LNCaP clone FGC (cell line): ENCODE measurements around the gene SMAP2.
"Not testable (repeated sequence)": the region's sequence is repeated elsewhere in the genome, so short reads cannot be mapped to it uniquely, and the experiment has no call there.

Experiments used
- DNase-seq: peaks from one replicate; pipeline ENCODE4 v3.0.0-alpha.2; 2011; ENCODE audit warnings: low read depth
- H3K4me3 ChIP-seq: 2 replicates; pipeline ENCODE4 v1.5.1; 2011; ENCODE audit warnings: mild to moderate bottlenecking, low read depth, low read length, control low read depth
- CTCF ChIP-seq: IDR thresholded peaks from 2 replicates; pipeline ENCODE4 v1.5.1; 2012; ENCODE audit warnings: mild to moderate bottlenecking; ENCODE audit not compliant: control insufficient read depth, insufficient read depth; ENCODE audit errors: extremely low read depth

The SMAP2 gene

GRCh38 chr1:40341491-40342380, 31.8 kb upstream of the SMAP2 start:
- no peak for TF ChIP-seq CTCF
- no peak overlapping the region for H3K4me3 ChIP-seq
- DNase-seq: no peak

GRCh38 chr1:40342381-40342717, 31.2 kb upstream of the SMAP2 start:
- not testable (repeated sequence) for DNase-seq

GRCh38 chr1:40344597-40344996, 28.9 kb upstream of the SMAP2 start:
- DNase-seq: no peak
- TF ChIP-seq CTCF: no peak

More at GRCh38 chr1:40342381-40342717, 31.2 kb upstream of the SMAP2 start:
- not testable (repeated sequence) for H3K4me3 ChIP-seq

GRCh38 chr1:40350391-40350790, 23.1 kb upstream of the SMAP2 start:
- TF ChIP-seq CTCF: no peak
- H3K4me3 ChIP-seq: no peak overlapping the region
- no peak for DNase-seq

More at GRCh38 chr1:40344597-40344996, 28.9 kb upstream of the SMAP2 start:
- H3K4me3 ChIP-seq: no peak overlapping the region

GRCh38 chr1:40351124-40351523, 22.4 kb upstream of the SMAP2 start:
- DNase-seq: no peak
- no peak overlapping the region for H3K4me3 ChIP-seq
- no peak for TF ChIP-seq CTCF

GRCh38 chr1:40352126-40352525, 21.4 kb upstream of the SMAP2 start:
- no peak overlapping the region for H3K4me3 ChIP-seq
- TF ChIP-seq CTCF: no peak
- DNase-seq: no peak

- H3K4me3 ChIP-seq: no peak overlapping the region
- TF ChIP-seq CTCF: no peak
- no peak for DNase-seq
Observed at GRCh38 chr1:40353082-40353481, 20.4 kb upstream of the SMAP2 start.
